OCI-LY7 (cell line): Measurements from ENCODE around the gene POLR2I. TPM values are rescaled to one million over a fixed set of nuclear protein-coding genes. Genes with fewer than 3 reads are reported as not detected.

Experiments used
- BruUV-seq: library from RNA; stranded (reverse); fragments of 400-500 nt; replicated peaks from 2 replicates; lab custom pipeline; 2021; lab: Mats Ljungman, UMichigan
- CTCF ChIA-PET: fragments of 300-600 bp; sonication (Branson Sonifier 250); formaldehyde crosslinking; loops from one replicate; lab custom pipeline; 2022; ENCODE audit warnings: antibody characterized with exemption; ENCODE audit not compliant: unreplicated experiment; lab: Charles Lee
- POLR2A ChIA-PET: fragments of 300-600 bp; sonication (Branson Sonifier 250); formaldehyde crosslinking; loops from one replicate; lab custom pipeline; 2022; ENCODE audit warnings: antibody characterized with exemption; lab: Charles Lee
- DNase-seq: peaks from one replicate; pipeline ENCODE4 v3.0.0-alpha.2; 2015; ENCODE audit warnings: low spot score
- H2AFZ ChIP-seq: fragments of 200-600 bp; sonication (generic), shearing (Covaris generic); 2 replicates; pipeline ENCODE4 v1.6.1; 2014; ENCODE audit warnings: mild to moderate bottlenecking, antibody characterized with exemption, low read length, moderate library complexity
- H3K27ac ChIP-seq: fragments of 200-600 bp; sonication (generic); 2 replicates; pipeline ENCODE4 v1.5.1; 2014; ENCODE audit warnings: mixed run types, low read depth, mild to moderate bottlenecking, moderate library complexity, low read length, inconsistent platforms; ENCODE audit not compliant: poor library complexity, severe bottlenecking
- H3K36me3 ChIP-seq: fragments of 200-600 bp; sonication (generic); 2 replicates; pipeline ENCODE4 v1.6.1; 2014; ENCODE audit warnings: mild to moderate bottlenecking, antibody characterized with exemption, low read length, moderate library complexity, mixed read lengths; ENCODE audit not compliant: insufficient read depth
- H3K4me1 ChIP-seq: fragments of 200-600 bp; sonication (generic); 2 replicates; pipeline ENCODE4 v1.5.1; 2014; ENCODE audit warnings: mild to moderate bottlenecking, low read length; ENCODE audit not compliant: insufficient read depth, poor library complexity, severe bottlenecking
- H3K4me2 ChIP-seq: fragments of 200-600 bp; sonication (generic); 2 replicates; pipeline ENCODE4 v1.6.1; 2014; ENCODE audit warnings: mild to moderate bottlenecking, low read length
- H3K4me3 ChIP-seq: fragments of 200-600 bp; sonication (generic); 2 replicates; pipeline ENCODE4 v1.5.1; 2014; ENCODE audit warnings: mild to moderate bottlenecking, low read depth, low read length; ENCODE audit not compliant: poor library complexity, severe bottlenecking
- H3K79me2 ChIP-seq: fragments of 200-600 bp; sonication (generic); 2 replicates; pipeline ENCODE4 v1.6.1; 2016; ENCODE audit warnings: low read depth, mild to moderate bottlenecking, low read length, moderate library complexity, mixed read lengths; ENCODE audit not compliant: insufficient read depth
- H3K9me2 ChIP-seq: fragments of 200-600 bp; sonication (generic); 2 replicates; pipeline ENCODE4 v1.6.1; 2016; ENCODE audit warnings: mild to moderate bottlenecking, low read length, mixed read lengths; ENCODE audit not compliant: insufficient read depth
- H3K9me3 ChIP-seq: fragments of 200-600 bp; sonication (generic); 2 replicates; pipeline ENCODE4 v1.6.1; 2014; ENCODE audit warnings: mild to moderate bottlenecking, mixed run types, low read length, mixed read lengths
- H4K20me1 ChIP-seq: fragments of 200-600 bp; sonication (generic); 2 replicates; pipeline ENCODE4 v1.6.1; 2014; ENCODE audit warnings: mild to moderate bottlenecking, antibody characterized with exemption, low read length, moderate library complexity, mixed read lengths; ENCODE audit not compliant: insufficient read depth
- EZH2phosphoT487 ChIP-seq: fragments of 200-600 bp; sonication (generic); IDR thresholded peaks from 2 replicates; pipeline ENCODE4 v1.6.1; 2018; ENCODE audit warnings: low read depth, borderline replicate concordance, mild to moderate bottlenecking, mixed run types, antibody characterized with exemption, low read length, moderate library complexity, mixed read lengths
- intact Hi-C: fragments of 100-400 bp; cut with micrococcal nuclease; formaldehyde crosslinking; loops from one replicate; pipeline ENCODE4 v1.10.0; 2022; ENCODE audit not compliant: unreplicated experiment
- total RNA-seq, 2 experiments: library from RNA; depleted of rRNA in 1 of 2; stranded (reverse); fragments of >200 nt in 1 of 2; shearing (Covaris generic) in 1 of 2; gene quantifications; 2 replicates each; pipeline ENCODE4 v1.2.3, GENCODE V29; 2014 to 2022
- TF ChIP-seq, protein P1 (sequence below): fragments of 200-600 bp; sonication (generic); conservative IDR thresholded peaks from 2 replicates; pipeline ENCODE4 v1.5.1; 2014; ENCODE audit warnings: mild to moderate bottlenecking, antibody characterized with exemption, low read length, moderate library complexity, mixed read lengths

POLR2I gene
- total RNA-seq, 2 experiments from 2014 or later, result 78.6 to 151 TPM

DNA sequence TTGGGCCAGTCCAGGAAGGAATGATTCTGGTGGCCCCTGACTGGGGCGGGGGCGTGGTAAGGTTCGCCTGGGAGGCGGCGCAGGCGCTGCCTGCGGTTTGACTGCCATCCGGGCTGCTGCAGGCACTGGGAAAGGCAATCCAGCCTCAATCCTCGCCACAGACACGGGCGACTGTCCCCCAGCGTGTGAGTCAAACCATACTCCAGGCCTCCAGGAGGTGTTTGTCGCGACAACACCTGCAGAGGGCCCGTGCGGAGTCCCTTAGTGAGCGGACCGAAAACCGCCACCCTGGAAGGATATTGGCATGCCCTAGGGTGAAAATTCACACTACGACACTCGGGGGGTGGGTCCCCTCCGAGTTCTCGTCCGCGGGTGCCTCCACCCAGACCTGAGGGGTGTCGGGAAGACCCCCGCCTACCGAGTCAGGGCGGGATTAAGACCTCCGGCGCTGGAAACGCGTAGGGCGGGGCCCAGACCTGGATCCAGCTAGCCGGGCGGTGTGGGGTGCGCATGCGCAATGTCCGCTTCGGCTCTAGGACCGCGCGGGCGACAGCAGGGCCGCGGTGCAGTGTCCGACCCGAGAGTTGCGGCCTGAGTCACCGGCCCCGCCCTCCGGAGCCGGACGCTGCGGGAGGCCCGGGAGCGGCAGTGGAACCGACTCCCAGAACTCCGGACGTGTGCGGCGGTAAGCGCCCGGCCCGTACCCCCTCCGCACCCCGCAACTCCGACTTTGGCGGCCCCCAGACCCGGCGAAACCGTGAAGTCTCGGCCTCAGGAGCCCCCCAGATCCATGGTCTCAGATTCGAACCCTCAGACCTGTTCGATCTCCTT, 25.0 kb upstream of the POLR2I start, which contains the start of gene CAPNS1:
TSS of gene CAPNS1 (plus strand) at position 594 of the 831 bp plus-strand sequence. CDS start 946 bp downstream, outside the sequence.
- Histone ChIP-seq H3K4me2 (peak within 1 kb of the TSS; percentile 71), H3K9me3 (no peaks in the 10 kb centered on the region), H3K4me1 (peaks cover 9% of the 10 kb centered on the region), H4K20me1 (no peaks in the 10 kb centered on the region), H3K36me3 (peaks cover 23% of the 10 kb centered on the region), H3K4me3 (peak within 1 kb of the TSS; percentile 89), H2AFZ (peak within 1 kb of the TSS; percentile 85), H3K27ac (peak within 1 kb of the TSS; percentile 81), H3K79me2 (peaks cover 18% of the 10 kb centered on the region; the same call in 1 of the 2 replicates), H3K9me2 (no peaks in the 10 kb centered on the region)
- peak; percentile 98 for DNase-seq
- CTCF ChIA-PET, result no interaction called here
- TSS peak; percentile 86 for BruUV-seq
- intact Hi-C loops, result loop anchor here (1.0 to 2.0 kb wide), 2 partner anchors 11 to 75 kb away; partner anchors contain the start of genes ZNF146 and ZNF565
- POLR2A ChIA-PET, result interaction anchor here (1.0 kb wide), 1 partner anchor 9 kb away, joined by 3 read pairs; no protein-coding TSS in a partner anchor
- TF ChIP-seq, protein P1, sequence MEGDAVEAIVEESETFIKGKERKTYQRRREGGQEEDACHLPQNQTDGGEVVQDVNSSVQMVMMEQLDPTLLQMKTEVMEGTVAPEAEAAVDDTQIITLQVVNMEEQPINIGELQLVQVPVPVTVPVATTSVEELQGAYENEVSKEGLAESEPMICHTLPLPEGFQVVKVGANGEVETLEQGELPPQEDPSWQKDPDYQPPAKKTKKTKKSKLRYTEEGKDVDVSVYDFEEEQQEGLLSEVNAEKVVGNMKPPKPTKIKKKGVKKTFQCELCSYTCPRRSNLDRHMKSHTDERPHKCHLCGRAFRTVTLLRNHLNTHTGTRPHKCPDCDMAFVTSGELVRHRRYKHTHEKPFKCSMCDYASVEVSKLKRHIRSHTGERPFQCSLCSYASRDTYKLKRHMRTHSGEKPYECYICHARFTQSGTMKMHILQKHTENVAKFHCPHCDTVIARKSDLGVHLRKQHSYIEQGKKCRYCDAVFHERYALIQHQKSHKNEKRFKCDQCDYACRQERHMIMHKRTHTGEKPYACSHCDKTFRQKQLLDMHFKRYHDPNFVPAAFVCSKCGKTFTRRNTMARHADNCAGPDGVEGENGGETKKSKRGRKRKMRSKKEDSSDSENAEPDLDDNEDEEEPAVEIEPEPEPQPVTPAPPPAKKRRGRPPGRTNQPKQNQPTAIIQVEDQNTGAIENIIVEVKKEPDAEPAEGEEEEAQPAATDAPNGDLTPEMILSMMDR, result 0 out of 2 replicates have a peak, but pooled peaks have one; percentile 24
- TF ChIP-seq EZH2phosphoT487, result no peak

DNA sequence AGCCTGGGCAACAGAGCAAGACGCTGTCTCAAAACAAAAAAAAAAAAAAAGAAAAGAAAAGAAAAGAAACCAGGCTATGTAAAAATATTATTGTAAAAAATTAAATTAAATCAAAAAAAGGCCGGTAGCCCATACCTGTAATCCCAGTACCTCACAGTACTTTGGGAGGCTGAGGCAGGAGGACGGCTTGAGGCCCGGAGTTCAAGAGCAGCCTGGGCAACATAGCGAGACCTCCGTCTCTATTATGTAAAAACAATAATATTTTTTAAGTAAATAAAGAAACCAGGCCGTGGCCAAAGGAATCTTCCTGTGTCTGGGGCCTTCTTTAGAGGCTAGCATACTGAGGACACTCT, 24.4 kb upstream of the POLR2I start:
- CTCF ChIA-PET, result no interaction called here

More for the DNA sequence above, 24.4 kb upstream of the POLR2I start:
- POLR2A ChIA-PET, result interaction anchor here (1.0 kb wide), 1 partner anchor 8 kb away, joined by 3 read pairs; no protein-coding TSS in a partner anchor
- peak overlapping the region; percentile 71 for H3K4me2 ChIP-seq
- peak overlapping the region; percentile 85 for H2AFZ ChIP-seq
- TF ChIP-seq EZH2phosphoT487, result no peak
- TF ChIP-seq, protein P1, result no peak
- BruUV-seq, result no TSS peak
- no peaks in the 10 kb centered on the region for H4K20me1 ChIP-seq
- peaks cover 18% of the 10 kb centered on the region; the same call in 1 of the 2 replicates for H3K79me2 ChIP-seq
- DNase-seq, result no peak
- H3K9me2 ChIP-seq, result no peaks in the 10 kb centered on the region
- intact Hi-C loops, result loop anchor here (1.0 kb wide), 1 partner anchor 11 kb away; no protein-coding TSS in a partner anchor
- peak overlapping the region; percentile 89 for H3K4me3 ChIP-seq
- H3K9me3 ChIP-seq, result no peaks in the 10 kb centered on the region
- H3K36me3 ChIP-seq, result peaks cover 18% of the 10 kb centered on the region
- H3K4me1 ChIP-seq, result peaks cover 9% of the 10 kb centered on the region
- H3K27ac ChIP-seq, result peak overlapping the region; percentile 81
